HG03175 (cell line): ENCODE data around the gene RNF181.
A peak's percentile ranks its signal among the peaks of the same experiment; 100 is the strongest.
"Not testable (repeated sequence)": the region's sequence is repeated elsewhere in the genome, so short reads cannot be mapped to it uniquely, and the experiment has no call there.

Source experiments
- ATAC-seq: cut with Tn5 transposase; IDR thresholded peaks from one replicate; pipeline ENCODE4 v1.9.1; 2021; ENCODE audit warnings: mild to moderate bottlenecking, moderate library complexity; ENCODE audit not compliant: unreplicated experiment

RNF181 gene

DNA sequence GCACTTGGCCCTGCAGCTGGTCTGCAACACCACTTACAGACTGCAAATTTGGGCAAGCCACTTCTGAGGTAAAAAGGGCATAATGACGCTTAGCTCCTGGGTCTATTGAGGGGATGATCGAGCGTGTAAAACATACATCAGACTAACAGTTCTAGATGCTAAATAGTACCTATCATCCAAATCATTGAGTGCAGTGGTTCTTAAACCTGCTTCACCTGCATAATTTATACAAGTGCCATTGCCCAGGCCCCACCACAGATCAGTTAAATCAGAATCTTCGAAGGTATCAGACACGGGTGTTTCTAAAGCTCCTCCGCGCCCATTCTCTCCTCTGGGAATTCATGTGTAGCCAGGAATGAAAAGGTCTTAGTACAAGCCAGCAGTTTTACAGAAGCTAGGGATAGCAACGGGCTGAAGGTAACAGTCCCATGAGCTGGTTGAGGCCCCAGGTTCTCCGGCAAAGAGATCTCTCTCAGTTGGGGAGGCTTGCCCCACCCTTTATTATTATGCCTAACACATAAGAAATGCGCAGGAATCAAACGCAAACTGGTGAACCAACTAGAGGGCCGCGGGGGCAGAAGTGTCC, 737 bp upstream of the RNF181 start:
- no peak for ATAC-seq

DNA sequence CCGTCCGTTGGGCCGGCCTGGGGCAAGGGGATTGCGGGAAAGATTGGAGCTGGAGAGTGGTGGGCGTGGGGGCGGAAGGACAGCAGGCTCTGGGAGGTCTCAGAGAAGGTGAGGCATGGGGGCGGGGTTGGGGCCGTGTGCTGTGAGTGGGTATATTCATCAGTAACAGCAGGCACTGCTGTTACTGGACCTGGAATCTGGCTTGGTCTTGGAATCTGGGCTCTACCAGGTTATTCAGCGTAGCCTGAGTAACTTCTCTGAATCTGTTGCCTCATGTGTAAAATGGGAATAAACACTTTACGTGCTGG, 435 bp downstream of the RNF181 start:
- ATAC-seq: no peak

DNA sequence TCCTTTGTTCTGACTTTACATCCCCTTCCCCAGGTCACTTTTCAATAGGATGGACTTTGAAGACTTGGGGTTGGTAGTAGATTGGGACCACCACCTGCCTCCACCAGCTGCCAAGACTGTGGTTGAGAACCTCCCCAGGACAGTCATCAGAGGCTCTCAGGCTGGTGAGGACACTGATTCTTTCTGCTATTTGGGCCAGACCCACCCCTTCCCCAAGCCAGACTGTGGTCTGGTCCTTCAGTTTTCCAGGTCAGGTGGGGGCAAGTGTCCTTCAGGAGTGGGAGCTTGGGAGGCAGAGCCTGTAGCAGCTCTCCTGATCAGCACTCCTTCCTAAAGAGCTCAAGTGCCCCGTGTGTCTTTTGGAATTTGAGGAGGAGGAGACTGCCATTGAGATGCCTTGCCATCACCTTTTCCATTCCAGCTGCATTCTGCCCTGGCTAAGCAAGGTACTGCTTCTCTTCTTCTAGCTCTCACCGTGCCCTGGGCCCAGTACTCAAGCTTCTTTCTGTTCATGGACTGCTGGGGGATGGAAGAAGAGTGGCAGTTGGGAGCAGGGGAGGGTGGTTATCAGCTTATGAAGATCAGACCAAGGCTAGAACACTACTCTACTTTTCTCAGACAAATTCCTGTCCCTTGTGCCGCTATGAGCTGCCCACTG, 1.1 kb downstream of the RNF181 start:
- ATAC-seq: no peak

DNA sequence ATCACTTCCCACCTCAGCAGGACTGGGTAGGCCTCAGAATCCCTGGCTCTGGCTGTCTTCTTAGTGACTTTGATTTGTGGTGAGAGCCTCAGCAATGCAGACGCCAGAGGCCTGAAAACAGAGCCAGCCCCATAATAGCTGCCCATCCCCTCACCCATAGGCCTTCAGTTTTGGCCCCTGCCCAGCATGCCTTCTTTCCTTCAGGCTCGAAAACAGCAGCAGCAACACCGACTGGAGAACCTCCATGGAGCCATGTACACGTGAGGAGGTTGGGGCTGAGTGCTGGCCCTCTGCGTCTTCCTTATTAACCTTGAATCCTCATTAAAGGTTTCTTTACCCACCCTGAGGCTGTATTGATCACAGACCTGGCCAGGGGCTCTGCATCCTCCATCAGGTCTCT, 1.7 kb downstream of the RNF181 start:
- no peak for ATAC-seq

DNA sequence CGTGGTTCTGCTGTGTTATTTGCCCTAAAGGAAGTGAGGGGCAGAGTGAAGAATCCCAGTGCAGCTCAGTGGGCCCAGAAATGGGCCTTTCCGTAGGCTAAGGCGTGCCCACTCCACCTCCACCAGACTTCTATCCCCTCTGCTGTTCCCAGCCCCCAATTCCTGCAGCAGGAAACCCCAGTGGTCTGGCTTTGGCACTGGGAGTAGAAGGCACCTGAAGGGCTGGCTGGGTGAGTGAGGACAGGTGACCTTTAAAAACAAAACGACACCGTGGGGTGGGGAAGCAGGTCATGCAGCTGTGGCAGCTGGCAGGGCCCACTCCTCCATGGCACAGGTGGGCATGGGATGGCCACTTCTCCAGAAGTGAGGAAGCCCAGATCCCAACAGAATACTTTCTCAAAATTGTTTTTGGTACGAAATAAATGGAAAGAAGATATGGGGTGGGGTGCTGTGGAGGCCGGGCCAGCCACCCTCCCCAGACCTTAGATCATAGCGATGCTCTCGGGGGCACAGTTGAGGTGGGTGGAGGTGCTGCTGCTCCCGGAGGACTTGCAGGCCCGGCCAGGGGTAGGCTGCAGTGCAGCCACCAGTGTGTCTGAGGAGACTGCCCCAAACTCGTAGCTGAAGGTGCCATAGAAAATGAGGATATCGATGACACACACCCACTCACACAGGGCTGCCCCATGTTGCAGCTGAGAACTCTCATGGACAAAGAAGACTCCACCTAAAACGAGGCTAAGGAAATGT, 3.2 kb downstream of the RNF181 start:
- no peak for ATAC-seq

DNA sequence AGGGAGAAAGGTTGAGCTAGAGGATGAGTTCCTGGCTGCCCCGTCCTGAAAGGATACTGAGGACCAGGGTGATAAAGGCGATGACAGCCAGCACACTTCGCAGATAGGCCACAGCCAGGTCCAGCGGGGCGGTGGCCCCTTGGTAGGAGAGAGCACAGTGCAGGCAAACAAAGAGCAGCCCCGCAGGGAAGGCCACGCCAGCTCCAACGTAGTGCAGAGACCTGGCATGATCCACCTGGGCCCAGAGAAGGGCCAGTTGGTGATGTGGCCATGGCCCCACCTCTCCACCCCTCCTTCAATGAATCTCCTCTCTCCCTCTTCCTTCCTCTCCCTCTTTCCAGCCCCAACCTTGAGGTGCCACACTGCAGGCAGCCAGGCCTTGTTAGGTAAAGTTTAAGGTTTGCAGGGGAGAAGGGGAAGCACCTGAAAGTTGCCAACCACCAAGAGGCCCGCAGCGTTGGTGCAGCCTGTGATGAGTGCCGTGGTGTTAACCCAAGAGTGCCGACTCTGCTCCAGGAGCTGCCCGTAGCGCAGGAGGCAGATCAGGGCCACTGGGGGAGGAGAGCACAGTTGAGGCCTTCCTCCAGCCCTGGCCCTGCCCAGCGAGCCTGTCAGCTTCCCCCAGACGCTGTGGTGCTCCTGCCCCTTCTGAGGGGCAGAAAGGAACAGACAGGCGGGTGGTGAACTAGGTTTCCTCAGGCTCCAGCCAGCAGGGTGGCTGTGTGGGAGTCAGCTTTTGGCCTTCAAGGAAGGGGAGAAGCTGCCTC, 4.1 kb downstream of the RNF181 start:
- no peak for ATAC-seq

DNA sequence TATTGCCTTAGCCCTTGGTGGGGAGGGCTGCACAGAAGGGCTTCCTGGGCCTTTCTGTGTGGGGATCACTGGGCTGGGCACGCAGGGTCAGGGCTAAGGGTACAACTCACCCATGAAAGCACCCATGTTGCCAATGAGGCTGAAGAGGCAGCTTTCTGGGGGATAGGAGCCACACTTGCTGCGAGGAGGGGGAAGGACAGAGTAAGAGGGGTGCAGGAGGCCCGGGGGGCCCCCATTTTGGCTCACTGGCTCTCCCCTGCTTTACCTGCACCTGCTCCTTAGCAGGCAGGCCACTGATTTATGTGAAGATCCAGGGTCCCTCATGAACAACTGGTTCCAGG, 4.7 kb downstream of the RNF181 start:
- no peak for ATAC-seq

DNA sequence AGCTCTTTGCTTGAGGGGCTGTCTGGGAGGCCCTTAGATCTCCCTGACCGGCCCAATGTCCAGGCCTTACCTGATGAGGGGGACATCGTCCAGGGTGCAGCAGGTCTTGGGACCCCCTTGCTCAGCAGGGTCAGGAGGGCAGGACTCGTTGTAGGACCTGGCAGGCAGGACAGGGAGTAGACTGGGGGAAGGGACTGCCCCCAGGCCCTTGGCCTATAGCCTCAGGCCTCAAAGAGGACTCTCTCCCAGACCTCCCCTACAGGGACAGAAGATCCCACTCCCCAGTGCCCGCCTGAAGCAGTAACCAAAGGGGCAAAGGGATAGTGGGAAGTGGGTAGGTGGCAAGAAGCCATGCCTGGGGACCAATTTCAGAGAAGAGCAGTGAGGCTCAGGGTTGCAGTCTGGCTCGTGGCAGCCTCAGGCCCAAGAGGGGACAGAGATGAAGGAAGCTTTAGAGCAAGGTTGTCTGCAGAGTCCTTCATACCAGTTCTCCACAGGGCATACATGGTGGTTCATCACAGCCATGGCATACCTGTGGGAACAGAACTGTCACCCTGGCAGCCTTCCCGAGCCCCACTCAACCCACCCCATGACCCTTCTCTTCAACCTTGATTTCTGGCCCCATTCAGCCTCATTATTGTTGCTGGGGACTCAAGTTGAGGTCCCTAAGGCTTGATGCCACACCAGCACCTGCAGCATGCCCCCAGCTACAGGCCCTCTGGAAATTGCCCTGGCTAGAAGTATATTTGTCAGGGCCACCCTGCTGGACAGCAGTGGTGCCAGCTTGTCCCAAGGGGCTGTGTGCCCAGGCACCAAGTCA, 5.6 kb downstream of the RNF181 start:
- ATAC-seq: no peak

DNA sequence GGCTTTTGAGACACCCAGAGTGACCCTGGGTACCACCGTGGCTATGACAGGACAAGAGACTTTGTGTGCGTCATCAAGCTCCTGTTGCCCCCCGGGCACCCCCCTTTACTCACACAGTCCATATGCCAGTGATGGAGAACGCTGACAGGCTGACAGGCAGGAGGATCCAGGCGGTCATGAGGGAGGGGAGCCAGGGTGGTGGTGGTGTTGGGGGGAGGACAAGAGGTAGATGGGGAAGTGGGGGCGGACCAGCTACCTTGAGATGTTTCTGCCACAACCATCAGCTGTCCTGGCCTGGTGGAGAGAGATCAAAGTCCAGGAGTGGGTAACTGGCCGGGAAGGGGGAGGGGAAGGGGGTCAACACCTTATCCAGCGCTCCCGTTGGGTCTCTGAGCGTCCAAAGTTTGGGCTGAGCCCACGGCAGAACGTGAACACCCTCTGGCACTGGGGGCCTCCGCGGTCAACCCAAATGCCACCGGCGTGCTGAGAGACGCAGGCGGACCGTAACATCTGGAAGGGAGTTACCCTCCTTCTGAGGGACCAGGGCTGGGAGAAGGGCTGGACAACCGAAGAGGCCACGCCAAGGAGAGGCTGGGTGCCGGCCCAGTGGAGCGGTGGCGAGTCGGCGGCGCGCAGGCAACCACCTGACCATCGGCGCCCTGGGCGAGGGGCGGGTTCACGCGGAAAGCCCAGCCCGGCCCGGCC, 6.4 kb downstream of the RNF181 start:
- peak; percentile 37 for ATAC-seq

DNA sequence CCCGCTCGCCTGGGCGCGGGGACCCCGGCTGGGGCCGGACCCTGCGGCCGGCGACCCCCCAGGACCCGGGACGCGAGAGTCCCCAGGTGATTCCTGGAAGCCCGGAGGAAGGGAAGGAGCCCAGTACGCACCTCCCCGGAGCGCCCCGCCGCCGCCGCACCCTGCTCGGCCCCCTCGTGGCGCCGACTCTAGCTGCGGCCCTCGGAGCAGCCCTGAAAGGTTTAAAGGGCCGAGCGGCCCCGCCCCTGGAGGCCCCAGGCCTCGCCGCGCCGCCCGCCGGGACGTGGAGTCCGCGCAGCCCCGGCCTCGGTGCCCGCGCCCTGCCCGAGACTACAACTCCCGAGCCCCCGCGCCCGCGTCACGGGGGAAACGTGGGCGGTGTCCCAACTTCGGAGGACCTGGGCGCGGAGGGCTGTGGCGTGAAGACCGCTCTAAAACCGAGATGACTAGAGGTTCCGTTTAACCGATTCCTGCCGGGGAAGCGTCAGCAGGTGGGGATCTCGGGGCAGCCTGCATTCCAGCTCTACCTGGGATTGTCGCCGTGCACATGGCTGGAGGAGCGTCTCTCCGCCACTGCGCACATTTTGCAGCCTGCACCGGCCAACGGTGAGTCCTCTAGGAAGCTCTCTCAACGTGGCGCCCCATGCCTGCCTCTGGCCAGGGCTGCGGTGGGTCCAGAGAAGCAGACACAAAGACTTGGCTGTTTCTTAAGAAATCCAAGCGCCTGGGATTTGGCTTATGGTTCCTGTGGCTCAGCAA, 7.1 kb downstream of the RNF181 start, which contains the start of gene TMEM150A:
Gene TMEM150A (minus strand): TSS at position 223 of the 759 bp plus-strand sequence. CDS start 750 bp downstream, outside the sequence.
- peak; percentile 97 for ATAC-seq

DNA sequence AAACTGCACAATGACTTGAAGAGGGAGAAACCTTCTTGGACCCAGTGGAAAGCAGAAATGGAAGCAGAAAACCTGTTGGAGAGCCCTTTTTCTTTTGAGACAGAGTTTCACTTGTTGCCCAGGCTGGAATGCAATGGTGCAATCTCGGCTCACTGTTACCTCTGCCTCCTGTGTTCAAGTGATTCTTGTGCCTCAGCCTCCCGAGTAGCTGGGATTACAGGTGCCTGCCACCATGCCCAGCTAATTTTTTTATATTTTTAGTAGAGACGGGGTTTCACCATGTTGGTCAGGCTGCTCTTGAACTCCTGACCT, 8.5 kb downstream of the RNF181 start:
- not testable (repeated sequence) for ATAC-seq

DNA sequence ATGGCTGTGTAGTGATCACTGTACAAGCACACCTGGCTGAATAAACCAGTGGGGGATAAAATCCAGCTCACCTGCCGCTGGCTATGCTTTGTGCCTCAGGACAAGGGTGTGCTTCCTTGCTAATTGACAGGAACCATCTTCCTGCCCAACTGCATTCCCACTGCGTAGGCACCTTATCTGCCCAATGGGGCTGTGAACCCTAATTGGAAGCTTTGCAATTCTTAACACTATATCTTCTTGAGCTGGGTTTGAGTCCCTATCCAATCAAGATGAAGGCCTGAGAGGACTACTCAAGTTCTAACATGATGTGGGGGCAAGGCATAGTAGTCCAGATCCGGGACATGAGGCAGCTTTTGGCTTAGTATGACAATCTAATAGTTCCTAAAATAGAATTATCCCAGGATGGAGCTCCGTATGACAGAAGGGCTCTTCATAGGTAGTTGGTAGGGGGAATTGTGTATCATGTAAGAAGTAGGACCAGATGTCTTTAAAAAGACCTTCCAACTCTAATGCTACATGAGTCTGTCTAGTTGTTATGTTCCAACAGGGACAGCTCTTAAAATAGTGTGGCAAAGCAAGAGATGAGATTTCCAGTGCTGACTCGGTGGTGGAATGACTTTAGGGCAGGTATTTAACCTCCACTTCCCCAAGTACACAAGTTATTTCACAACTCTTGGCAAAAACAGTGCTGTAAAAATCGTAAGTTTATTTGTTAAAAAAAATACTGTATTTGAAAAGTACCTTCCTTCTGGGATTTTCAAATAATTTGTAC, 9.2 kb downstream of the RNF181 start:
- ATAC-seq: no peak

DNA sequence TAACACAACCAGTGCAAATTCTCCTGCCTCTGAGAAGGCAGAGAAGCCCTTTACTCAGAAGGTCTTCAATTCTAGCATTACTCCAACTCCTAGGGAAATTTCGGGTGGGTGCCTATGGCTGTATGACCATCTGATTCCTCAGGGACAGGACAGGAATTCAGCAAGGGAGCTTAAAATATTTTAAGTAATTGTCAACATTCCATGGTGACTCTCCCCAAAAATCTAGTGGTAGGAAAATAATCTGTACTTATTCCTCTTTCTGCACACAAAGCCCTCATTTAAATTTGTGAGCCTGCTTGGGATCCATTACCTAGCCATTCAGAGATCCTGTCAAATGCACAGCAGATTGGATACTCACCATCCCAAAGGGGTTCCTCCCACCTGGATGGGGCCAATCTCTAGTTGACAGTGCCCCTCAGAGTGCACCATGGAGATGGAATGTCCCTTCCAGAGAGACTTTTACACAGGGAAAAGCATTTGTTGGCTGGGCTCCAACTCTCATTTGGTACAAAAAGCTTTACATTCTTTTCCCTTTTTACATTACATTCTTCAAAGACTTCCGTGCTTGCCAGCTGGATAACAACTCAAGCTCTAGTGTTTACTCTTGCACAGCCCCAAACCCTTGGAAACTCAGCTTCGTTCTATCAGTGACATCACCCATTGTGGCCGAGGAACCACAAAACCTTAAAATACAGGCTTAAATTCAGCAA, 10.0 kb downstream of the RNF181 start:
- no peak for ATAC-seq

DNA sequence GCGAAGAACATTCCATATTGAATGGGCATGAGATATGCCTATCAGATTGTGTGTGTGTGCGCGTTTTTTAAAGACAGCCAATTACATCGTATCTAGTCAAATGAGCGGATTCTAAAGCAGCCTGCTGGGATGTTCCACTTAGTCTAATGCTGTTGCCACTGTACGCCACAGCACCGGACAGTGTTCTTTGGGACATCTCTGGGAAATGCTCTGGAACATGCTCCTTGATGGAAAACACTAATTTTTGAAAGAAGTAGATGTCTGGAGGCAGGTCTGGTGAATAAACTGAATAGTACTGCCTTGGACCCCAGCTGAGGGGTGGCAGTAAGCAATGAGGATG, 10.5 kb downstream of the RNF181 start:
- no peak for ATAC-seq

DNA sequence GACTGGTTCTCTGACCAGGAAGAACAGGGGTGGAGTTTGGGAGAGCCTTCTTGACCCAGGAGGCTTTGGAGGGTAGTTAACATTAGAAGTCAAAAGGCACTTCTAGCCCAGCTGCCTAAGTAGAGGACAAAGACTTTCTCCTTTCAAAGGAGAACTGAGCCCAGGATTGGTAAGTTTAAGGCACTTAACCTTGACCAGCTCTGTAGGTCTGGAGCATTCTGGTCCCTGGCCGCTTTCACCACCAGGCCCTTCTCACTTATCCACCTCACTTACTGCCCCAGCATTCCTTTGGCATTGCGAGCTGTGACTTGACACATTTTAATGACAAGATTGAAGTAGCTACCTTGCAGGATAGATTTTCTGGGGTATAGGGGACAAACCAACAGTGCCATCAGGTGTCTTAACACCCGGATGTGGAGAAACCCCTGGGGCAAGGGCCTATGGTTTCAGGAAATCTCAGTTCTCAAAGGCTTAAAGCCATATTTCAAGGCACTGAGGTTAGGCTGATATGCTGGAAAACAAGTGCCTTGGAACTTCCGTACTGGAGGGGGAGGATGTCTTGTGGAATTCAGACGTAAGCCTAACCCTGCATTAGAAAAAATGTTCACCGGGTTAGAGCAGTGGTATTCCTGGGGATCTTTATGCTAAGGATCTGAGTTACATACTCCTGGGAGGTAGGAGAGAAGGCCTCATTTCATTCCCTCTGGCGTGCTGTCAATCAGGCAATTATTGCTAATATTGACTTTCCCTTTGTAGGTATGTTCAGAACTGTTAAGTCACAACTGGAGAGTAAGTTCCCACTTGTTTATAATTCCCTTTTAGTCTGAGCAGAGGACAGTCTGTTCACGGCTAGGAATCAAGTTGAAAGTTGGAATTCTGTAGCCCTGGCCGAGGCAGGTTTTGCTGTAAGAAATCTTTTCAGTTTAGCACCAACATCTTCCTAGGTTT, 12.0 kb downstream of the RNF181 start:
- no peak for ATAC-seq

DNA sequence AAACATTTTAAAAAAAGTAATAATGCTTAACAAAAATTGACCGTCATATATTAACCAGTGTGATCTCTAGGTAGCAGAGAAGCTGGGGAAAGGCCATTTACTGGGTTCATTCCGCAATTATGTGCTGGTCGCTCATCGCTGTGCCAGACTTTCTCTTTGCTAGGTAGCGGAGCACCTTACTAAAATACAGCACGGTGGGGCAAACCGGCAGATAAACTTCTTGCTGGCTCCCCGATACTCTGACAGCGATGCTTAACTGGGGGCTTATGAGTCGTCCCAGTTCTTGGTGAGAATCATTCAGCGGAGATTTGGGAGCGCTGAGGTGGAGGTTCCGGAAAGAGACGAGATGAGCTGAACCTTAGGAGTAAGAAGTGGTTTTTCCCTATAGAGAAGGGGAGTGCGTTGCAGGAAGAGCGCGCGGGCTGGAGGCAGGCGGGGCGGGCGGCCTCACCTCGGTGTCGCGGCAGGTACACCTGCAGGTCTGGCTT, 15.7 kb downstream of the RNF181 start:
- no peak for ATAC-seq
